C4-2B (cell line): ENCODE data around the gene NHERF2.

Experiments
- CTCF ChIP-seq: fragments of 450-650 bp; conservative IDR thresholded peaks from 2 replicates; pipeline ENCODE4 v1.5.1; 2017; ENCODE audit warnings: mild to moderate bottlenecking
- ZFX ChIP-seq: fragments of 450-650 bp; IDR thresholded peaks from 2 replicates; pipeline ENCODE4 v1.6.1; 2017

- TF ChIP-seq CTCF (peak; percentile 94), ZFX (no peak)
Measured at GRCh38 chr16:2023092-2024031, 3.3 kb upstream of the NHERF2 start.
